OCI-LY1 (cell line): Measurements from ENCODE around the gene FAM117A.

Source experiments
- EZH2 ChIP-seq: fragments of 200-600 bp; sonication (generic), shearing (Covaris generic); IDR thresholded peaks from 2 replicates; pipeline ENCODE4 v1.8.0; 2017; ENCODE audit warnings: borderline replicate concordance, mixed run types, mild to moderate bottlenecking, antibody characterized with exemption, low read length, moderate library complexity, mixed read lengths
- TF ChIP-seq, protein P1 (sequence below): fragments of 200-600 bp; sonication (generic), shearing (Covaris generic); IDR thresholded peaks from 2 replicates; pipeline ENCODE4 v1.5.1; 2017; ENCODE audit warnings: mild to moderate bottlenecking, antibody characterized with exemption, low read length, moderate library complexity, mixed read lengths

GRCh38 chr17:49731435-49731831, 32.5 kb downstream of the FAM117A start:
- TF ChIP-seq, protein P1, sequence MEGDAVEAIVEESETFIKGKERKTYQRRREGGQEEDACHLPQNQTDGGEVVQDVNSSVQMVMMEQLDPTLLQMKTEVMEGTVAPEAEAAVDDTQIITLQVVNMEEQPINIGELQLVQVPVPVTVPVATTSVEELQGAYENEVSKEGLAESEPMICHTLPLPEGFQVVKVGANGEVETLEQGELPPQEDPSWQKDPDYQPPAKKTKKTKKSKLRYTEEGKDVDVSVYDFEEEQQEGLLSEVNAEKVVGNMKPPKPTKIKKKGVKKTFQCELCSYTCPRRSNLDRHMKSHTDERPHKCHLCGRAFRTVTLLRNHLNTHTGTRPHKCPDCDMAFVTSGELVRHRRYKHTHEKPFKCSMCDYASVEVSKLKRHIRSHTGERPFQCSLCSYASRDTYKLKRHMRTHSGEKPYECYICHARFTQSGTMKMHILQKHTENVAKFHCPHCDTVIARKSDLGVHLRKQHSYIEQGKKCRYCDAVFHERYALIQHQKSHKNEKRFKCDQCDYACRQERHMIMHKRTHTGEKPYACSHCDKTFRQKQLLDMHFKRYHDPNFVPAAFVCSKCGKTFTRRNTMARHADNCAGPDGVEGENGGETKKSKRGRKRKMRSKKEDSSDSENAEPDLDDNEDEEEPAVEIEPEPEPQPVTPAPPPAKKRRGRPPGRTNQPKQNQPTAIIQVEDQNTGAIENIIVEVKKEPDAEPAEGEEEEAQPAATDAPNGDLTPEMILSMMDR, result no peak
- no peak for TF ChIP-seq EZH2
